Heart left ventricle (tissue), 16 donors: ENCODE data around the gene POLR2C. TPM values are rescaled to one million over a fixed set of nuclear protein-coding genes. Genes with fewer than 3 reads are reported as not detected.

Experiments
- ATAC-seq, 4 donors: fragments of 200-7000 bp; cut with Tn5 transposase; one replicate each; pipeline ENCODE4 v1.9.1; 2020 to 2022; ENCODE audit warnings: moderate library complexity in 4 of 4, mild to moderate bottlenecking in 3 of 4, moderate number of reproducible peaks in 1 of 4
- DNase-seq, 5 donors: peaks; one replicate each; pipeline ENCODE4 v3.0.0-alpha.2; 2020
- H3K27ac ChIP-seq, 12 donors: fragments of 200-600 bp; sonication (generic) in 4 of 12; one replicate each; pipeline versions ENCODE4 v1.5.0 to v1.8.0; 2016 to 2022; ENCODE audit warnings: mild to moderate bottlenecking in 2 of 12
- H3K27me3 ChIP-seq, 9 donors: fragments of 200-600 bp; sonication (generic) in 2 of 9; one replicate each; pipeline versions ENCODE4 v1.5.1 to v1.8.0; 2016 to 2022; ENCODE audit warnings: mild to moderate bottlenecking in 3 of 9
- H3K36me3 ChIP-seq, 9 donors: fragments of 200-600 bp; sonication (generic) in 2 of 9; one replicate each; pipeline versions ENCODE4 v1.5.0 to v1.8.0; 2018 to 2022; ENCODE audit warnings: mild to moderate bottlenecking in 2 of 9
- H3K4me1 ChIP-seq, 12 donors: fragments of 200-600 bp; sonication (generic) in 4 of 12; one replicate each; pipeline versions ENCODE4 v1.5.0 to v1.8.0; 2016 to 2022; ENCODE audit warnings: mild to moderate bottlenecking in 3 of 12
- H3K4me3 ChIP-seq, 12 donors: fragments of 200-600 bp; sonication (generic) in 4 of 12; one replicate each; pipeline versions ENCODE4 v1.5.0 to v1.8.0; 2017 to 2022; ENCODE audit warnings: mild to moderate bottlenecking in 9 of 12, moderate library complexity in 4 of 12
- H3K9me3 ChIP-seq, 12 donors: fragments of 200-600 bp; sonication (generic) in 4 of 12; one replicate each; pipeline versions ENCODE4 v1.5.0 to v1.8.0; 2016 to 2022; ENCODE audit warnings: mild to moderate bottlenecking in 1 of 12
- POLR2A ChIP-seq, 2 donors: fragments of 450-650 bp; IDR thresholded peaks; one replicate each; pipeline ENCODE4 v1.6.1; 2017; ENCODE audit warnings: antibody characterized with exemption in 2 of 2, mild to moderate bottlenecking in 2 of 2, moderate library complexity in 2 of 2
- WGBS, 4 donors: extraction: QIAGEN DNeasy Blood & Tissue Kit in 2 of 4; methylation state at CpG; one replicate each; pipeline versions ENCODE4 v1.1.5 to v1.1.7; 2013 to 2018; 5-methylcytosine and 5-hydroxymethylcytosine counted together
- intact Hi-C, 10 donors: fragments of 100-400 bp; cut with DNase I; formaldehyde crosslinking; loops; one replicate each; pipeline versions ENCODE4 v1.11.1 to v1.14.2; 2022
- polyA plus RNA-seq, 2 donors: library from polyadenylated mRNA; stranded (reverse); fragments of 200-250 nt; gene quantifications; one replicate each; pipeline ENCODE4 v1.2.3, GENCODE V29; 2013
- total RNA-seq, 9 donors: library from RNA; depleted of rRNA in 2 of 9; stranded (reverse); fragments of >200 nt in 2 of 9; fragmentation: NEBNext Ultra II Directional in 3 of 9; extraction: Animal tissue kit (Norgen Biotek cat#: 25700) in 3 of 9; gene quantifications; one replicate each; pipeline versions ENCODE4 v1.1.0 to v1.2.4, GENCODE V29; 2016 to 2023
- TF ChIP-seq, protein P1 (sequence below), 12 donors: fragments of 200-600 bp; sonication (generic) in 4 of 12; IDR thresholded peaks; one replicate each; pipeline versions ENCODE4 v1.5.0 to v1.8.0; 2018 to 2022; ENCODE audit warnings: antibody characterized with exemption in 12 of 12, mild to moderate bottlenecking in 5 of 12
- donor health status: ischemic (EF 13 %, LVEDD 7.1; RV severe dilation, severe dysfunction).
- donor health status: healthy with polysubstance abuse.
- donor health status: DM: no; HTN: yes; CAD: no.
- donor health status: DM: no; HTN: no; CAD: no.
- donor health status: ischemic (EF 25% LVEDD 6.9; RV normal size, moderate dysfunction).
- donor health status: ischemic (EF 25% LVEDD 5.7; RV mildly dilated, moderate dysfunction).
- donor health status: healthy.
- donor health status: DM: yes; HTN: yes; CAD: no.
- donor health status: ischemic (EF 35%, LVEDD 5.7; RV mildly dilated, moderate dysfunction).
- donor health status: nonischemic (EF 11% LVEDD 7.7; RV severe dilation, severe dysfunction).
- donor health status: DM: yes; HTN: yes; CAD: no.
- donor health status: PGD.
- donor health status: ischemic (EF 29% LVEDD 5.4; RV normal size, mild dysfunction).
- donor health status: nonischemic (EF 23%, LVEDD 6.1; RV moderate dilation, normal function).

POLR2C gene
- total and polyA plus RNA-seq, 11 donors: 19.9 to 99.8 (median 48.7) TPM

DNA sequence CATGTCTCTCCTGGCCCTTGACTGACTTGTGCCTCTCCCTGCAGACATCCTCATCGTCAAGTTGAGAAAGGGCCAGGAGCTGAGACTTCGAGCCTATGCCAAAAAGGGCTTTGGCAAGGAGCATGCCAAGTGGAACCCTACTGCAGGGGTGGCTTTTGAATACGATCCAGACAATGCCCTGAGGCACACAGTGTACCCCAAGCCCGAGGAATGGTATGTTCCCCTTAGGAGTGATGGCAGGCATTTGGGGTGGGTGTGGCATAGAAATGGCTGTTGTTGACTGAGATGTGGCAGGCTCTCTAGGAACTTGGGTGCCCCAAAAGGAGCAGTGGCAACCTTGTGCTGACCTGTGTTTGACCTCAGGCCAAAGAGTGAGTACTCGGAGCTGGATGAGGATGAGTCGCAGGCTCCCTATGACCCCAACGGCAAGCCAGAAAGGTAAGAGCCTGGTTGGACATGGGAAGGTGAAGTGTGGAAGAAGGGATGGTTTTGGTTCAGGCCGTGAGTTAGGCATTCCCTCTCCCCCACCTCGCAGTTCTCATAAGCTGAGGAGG, 7.5 kb downstream of the POLR2C start:
- H3K27me3 ChIP-seq: no peaks in the 10 kb centered on the region
- ATAC-seq (peak in 2 of 4 donors; percentile 31 to 32), DNase-seq (no peak)
- peaks cover 0 to 100% (median 95%) of the 10 kb centered on the region in 9 donors for H3K36me3 ChIP-seq
- intact Hi-C loops: loop anchor here in 1 of 10 donors (5.0 kb wide), 1 partner anchor 47 kb away; no protein-coding TSS in a partner anchor
- 69 to 70% (median 70%) methylated on average over 9 of the region's 9 CpGs for WGBS, 4 donors
- no peak overlapping the region for H3K4me3 ChIP-seq
- peaks cover 0 to 32% (median 13%) of the 10 kb centered on the region in 12 donors for H3K4me1 ChIP-seq
- no peaks in the 10 kb centered on the region for H3K9me3 ChIP-seq
- no peak for TF ChIP-seq POLR2A (IDR thresholded peaks at IDR 0.05)
- TF ChIP-seq, protein P1, sequence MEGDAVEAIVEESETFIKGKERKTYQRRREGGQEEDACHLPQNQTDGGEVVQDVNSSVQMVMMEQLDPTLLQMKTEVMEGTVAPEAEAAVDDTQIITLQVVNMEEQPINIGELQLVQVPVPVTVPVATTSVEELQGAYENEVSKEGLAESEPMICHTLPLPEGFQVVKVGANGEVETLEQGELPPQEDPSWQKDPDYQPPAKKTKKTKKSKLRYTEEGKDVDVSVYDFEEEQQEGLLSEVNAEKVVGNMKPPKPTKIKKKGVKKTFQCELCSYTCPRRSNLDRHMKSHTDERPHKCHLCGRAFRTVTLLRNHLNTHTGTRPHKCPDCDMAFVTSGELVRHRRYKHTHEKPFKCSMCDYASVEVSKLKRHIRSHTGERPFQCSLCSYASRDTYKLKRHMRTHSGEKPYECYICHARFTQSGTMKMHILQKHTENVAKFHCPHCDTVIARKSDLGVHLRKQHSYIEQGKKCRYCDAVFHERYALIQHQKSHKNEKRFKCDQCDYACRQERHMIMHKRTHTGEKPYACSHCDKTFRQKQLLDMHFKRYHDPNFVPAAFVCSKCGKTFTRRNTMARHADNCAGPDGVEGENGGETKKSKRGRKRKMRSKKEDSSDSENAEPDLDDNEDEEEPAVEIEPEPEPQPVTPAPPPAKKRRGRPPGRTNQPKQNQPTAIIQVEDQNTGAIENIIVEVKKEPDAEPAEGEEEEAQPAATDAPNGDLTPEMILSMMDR (IDR thresholded peaks at IDR 0.05): no peak
- H3K27ac ChIP-seq: peak overlapping the region in 2 of 12 donors; percentile 2 to 35

DNA sequence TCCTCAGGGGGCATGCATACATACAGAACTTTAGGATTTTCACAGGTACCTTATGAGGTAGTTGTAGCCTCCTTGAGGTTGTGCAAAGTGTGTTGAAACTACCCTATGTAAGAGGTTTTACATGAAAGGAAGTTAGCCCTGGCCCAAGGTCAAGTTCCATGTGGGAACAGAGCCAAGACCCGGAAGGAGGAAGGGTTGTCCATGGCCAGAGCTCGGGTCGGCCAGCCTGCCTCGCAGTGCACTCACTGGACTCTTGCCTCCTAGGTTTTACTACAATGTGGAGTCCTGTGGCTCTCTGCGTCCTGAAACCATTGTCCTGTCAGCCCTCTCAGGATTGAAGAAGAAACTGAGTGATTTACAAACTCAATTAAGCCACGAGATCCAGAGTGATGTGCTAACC, 8.2 kb downstream of the POLR2C start:
- Histone ChIP-seq H3K27ac (peak overlapping the region in 6 of 12 donors; percentile 2 to 35 (median 10)), H3K27me3 (no peaks in the 10 kb centered on the region), H3K4me3 (no peak overlapping the region), H3K9me3 (no peaks in the 10 kb centered on the region), H3K4me1 (peaks cover 0 to 26% (median 11%) of the 10 kb centered on the region in 12 donors), H3K36me3 (peaks cover 0 to 95% (median 91%) of the 10 kb centered on the region in 9 donors)
- WGBS, 4 donors: 6 to 24% (median 15%) methylated on average over 6 of the region's 6 CpGs
- intact Hi-C loops: loop anchor here in 1 of 10 donors (5.0 kb wide), 1 partner anchor 47 kb away; no protein-coding TSS in a partner anchor
- ATAC-seq (peak in 3 of 4 donors; percentile 40 to 74 (median 48)), DNase-seq (peak in 4 of 5 donors; percentile 65 to 74 (median 70))
- TF ChIP-seq, protein P1 (IDR thresholded peaks at IDR 0.05): no peak
- no peak for TF ChIP-seq POLR2A (IDR thresholded peaks at IDR 0.05)

DNA sequence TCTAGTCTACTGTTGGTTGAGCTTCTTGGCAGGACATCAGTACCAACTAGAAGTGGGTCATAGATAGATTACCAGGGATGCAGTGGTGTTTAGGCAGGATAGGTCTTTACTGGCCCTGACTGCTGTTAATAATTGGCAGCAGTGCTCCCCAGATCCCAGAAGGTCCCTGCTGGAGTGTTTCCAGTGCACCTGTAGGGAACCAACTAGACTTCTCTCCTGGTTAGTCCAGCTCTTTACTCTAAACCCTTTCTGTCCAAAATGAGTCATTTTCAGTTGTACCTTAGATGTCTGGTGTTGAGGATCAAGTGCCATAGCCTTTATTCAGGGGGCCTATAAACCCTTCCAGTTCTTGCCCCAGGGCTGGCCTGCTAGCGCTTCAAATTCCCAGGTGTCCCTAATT, 8.7 kb downstream of the POLR2C start:
- Histone ChIP-seq H3K36me3 (peaks cover 0 to 91% (median 86%) of the 10 kb centered on the region in 9 donors), H3K4me3 (no peak overlapping the region), H3K27ac (peak overlapping the region in 6 of 12 donors; percentile 2 to 35 (median 10)), H3K27me3 (no peaks in the 10 kb centered on the region), H3K9me3 (no peaks in the 10 kb centered on the region), H3K4me1 (peaks cover 0 to 31% (median 16%) of the 10 kb centered on the region in 12 donors)
- no peak for ATAC-seq
- WGBS, 4 donors: 94 to 100% (median 99%) methylated on average over 1 of the region's 1 CpG
- TF ChIP-seq POLR2A (IDR thresholded peaks at IDR 0.05): no peak
- TF ChIP-seq, protein P1 (IDR thresholded peaks at IDR 0.05): no peak
- intact Hi-C loops: loop anchor here in 1 of 10 donors (5.0 kb wide), 1 partner anchor 46 kb away; no protein-coding TSS in a partner anchor
- DNase-seq: no peak

- no peak for ATAC-seq
- 71 to 79% (median 76%) methylated on average over 10 of the region's 10 CpGs for WGBS, 4 donors
These were observed 9.6 kb downstream of the POLR2C start for GRCh38 chr16:57471852-57472664.

More at GRCh38 chr16:57471852-57472664, 9.6 kb downstream of the POLR2C start:
- TF ChIP-seq POLR2A (IDR thresholded peaks at IDR 0.05): no peak
- TF ChIP-seq, protein P1 (IDR thresholded peaks at IDR 0.05): no peak
- H3K27ac ChIP-seq: peak overlapping the region in 1 of 12 donors; percentile 18
- intact Hi-C loops: loop anchor here in 1 of 10 donors (5.0 kb wide), 1 partner anchor 45 kb away; no protein-coding TSS in a partner anchor
- H3K36me3 ChIP-seq: peaks cover 0 to 85% (median 77%) of the 10 kb centered on the region in 9 donors
- H3K4me1 ChIP-seq: peaks cover 0 to 39% (median 23%) of the 10 kb centered on the region in 12 donors
- no peaks in the 10 kb centered on the region for H3K27me3 ChIP-seq
- no peak for DNase-seq
- H3K9me3 ChIP-seq: no peaks in the 10 kb centered on the region
- no peak overlapping the region for H3K4me3 ChIP-seq
